Bone marrow (tissue), 2 donors: ENCODE data around the gene PSPN.
A peak's percentile ranks its signal among the peaks of the same experiment; 100 is the strongest.

Experiments
- DNase-seq, 2 donors: peaks; one replicate each; lab custom pipeline; 2025; lab: John Stamatoyannopoulos, UW

The PSPN gene, protein sequence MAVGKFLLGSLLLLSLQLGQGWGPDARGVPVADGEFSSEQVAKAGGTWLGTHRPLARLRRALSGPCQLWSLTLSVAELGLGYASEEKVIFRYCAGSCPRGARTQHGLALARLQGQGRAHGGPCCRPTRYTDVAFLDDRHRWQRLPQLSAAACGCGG

DNA sequence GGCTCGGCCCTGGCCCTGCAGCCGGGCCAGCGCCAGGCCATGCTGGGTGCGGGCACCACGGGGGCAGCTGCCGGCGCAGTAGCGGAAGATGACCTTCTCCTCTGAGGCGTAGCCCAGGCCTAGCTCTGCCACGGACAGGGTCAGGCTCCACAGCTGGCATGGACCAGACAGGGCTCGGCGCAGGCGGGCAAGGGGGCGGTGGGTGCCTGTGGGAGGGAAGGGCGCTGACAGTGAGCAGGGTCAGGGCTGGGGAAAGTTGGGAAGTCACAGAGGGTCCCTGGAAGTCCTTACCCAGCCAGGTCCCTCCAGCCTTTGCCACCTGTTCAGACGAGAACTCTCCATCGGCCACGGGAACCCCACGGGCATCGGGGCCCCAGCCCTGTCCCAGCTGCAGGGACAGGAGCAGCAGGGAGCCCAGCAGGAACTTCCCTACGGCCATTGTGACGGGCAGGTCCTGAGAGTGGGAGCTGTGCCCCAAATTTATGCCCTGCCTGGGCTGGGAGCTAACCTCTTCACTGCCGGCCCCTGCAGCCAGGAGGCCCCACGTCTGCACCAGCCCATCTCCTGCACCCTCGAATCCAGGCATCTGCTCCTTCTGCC, at the start of gene PSPN:
TSS of gene PSPN (minus strand) at position 523 of the 600 bp plus-strand sequence. CDS start at position 439, 84 bp downstream.
- no peak for DNase-seq

DNA sequence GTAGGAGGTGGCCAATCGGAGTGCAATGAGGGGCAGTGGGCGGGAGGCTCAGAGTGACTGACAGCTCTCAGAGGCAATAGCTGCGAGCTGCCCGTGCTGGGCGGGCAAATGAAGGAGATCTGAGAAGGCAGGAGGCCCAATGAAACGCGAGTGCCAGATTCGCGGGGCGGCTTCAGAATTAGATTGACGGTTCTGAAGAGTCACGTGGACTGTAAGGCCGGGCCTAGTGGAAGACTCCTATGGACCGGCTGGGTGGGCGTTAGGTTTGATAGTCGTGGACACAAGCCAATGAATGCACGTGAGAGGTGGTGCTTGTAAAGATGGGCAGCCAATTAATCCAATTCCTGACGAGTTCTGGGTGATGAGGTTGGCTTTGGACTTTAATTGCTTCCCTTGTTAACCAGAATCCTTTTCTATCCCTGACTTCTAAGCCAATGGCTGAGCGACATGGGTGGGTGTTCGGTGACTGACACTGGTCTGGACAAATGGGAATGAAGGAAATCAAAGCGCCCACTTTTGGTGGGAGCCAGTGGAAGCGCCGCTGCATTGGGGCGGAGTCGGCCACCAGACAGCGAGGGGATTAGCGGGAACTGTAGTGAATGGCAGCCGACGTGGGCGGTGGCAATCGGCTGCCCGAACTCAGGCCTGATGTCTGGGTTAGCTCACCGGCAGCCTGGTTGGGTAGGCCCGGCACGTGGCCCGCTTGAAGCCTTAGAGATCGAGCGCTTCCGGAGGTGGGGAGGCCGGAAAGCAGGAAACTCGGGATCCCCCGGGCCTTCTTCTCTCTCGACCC, 49.4 kb upstream of the PSPN start:
- peak; percentile 97 to 100 for DNase-seq

DNA sequence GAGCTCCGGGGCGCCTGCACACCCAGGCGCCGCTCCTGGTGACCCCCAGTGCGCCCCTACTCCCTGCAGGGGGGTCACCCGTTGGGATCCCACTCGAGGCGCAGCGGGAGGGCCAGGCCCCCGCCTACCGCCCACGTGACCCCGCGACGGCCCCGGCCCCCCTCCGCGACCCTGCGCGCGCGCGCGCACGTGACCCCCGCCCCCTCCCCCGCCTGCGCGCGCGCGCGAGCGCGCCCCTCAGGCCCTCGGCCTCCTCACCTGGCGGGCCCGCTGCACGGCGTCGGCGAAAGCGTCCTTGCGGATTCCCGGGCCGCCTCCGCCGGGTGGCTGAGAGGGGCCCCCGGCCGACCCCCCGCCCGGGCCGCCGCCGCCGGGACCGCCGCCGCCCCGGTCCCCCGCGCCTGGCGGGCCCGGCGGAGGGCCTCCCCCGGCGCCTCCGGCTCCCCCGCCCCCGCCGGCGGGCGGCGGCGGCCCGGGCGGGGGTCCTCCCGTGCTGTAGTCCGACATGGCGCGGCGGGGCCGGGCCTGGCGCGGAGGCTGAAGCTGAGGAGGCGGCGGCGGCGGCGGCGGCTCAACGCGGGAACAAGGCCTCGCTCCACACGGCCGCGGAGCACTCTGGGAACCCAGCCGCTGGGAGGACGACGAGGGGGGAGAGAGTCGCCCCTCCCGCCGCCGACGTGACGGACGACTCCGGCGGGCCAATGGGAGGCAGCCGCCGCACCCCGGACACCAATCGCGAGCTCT, 48.6 kb upstream of the PSPN start, which contains the start of gene KHSRP:
TSS of gene KHSRP (minus strand) at position 617 of the 744 bp plus-strand sequence. CDS start at position 507, 110 bp downstream.
- peak in 1 of 2 donors; percentile 97 for DNase-seq

DNA sequence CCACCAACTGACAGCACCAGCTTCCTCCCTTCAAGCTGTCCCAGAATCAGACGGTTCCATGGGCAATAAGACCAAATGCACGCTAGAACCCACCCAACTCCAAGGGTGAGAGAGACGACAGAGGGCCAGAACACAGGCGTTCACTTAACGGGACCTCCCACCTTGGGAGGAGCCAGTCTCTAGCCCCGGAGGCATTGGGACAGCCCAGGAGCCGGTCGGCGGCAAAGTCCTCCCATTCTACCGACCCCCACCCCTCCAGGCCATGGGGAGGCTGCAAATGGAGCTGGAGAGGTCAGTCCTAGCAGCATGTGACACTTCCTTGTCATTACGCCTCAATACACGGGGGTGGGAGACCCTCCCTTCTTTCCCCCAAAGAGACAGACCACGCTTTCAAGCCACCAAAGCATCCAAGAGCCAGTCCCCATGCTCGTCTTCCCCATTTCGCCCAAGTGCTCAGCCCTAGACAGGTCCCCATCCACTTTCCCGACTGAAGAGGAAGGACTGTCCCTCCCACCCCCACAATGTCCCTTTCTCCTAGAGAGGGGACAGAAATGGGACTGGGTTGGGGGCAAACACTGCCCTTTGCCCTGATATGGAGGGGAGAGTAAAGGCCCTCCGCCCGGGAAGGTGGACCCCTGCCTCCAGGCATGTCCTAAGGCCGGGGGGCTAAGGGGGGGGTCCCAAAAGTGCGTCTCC, 47.9 kb upstream of the PSPN start:
- DNase-seq, result no peak

DNA sequence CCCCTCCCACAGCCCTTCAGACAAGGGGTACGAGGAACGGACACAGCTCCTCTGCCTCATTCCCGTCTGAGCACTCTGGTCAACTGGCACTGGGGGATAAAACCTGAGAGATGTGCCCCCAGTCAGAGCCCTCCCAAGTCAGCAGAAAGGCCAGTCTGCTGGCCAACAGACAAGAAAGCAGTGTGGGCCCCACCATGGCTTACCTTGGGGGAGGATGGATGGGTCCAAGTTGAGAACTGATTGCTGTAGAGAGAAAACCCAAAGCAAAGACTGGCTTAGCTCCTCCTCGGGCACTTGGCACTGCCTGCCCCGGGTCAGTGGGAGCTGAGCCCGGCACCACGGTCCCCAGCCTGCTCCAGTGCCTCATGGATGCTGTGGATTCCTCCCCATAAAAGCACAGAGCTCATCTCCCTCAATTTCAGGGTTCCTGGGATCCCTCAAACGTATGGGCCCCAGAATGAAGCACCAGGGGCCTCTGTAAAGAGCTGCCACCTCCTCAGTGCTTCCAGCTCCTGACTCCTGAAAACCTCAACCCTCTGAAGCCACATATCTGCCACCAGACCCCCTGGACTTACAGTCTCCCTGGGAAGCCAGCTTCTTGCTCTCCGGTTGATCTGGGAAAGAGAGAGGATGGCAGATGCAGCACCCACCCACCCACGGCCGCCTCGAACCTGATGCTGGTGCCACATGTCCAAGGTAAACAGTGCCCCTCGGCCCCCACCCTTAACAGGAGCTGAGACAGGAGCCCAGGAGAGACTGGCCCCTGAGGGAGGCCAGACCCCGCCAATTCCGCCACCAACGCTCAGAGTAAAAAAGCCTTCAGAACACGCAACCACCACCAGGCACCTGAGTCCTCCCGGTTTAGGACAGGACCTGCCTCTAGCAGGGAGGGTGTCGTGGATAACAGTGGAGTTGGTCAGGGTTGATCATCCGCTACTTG, 45.6 kb upstream of the PSPN start:
- no peak for DNase-seq

DNA sequence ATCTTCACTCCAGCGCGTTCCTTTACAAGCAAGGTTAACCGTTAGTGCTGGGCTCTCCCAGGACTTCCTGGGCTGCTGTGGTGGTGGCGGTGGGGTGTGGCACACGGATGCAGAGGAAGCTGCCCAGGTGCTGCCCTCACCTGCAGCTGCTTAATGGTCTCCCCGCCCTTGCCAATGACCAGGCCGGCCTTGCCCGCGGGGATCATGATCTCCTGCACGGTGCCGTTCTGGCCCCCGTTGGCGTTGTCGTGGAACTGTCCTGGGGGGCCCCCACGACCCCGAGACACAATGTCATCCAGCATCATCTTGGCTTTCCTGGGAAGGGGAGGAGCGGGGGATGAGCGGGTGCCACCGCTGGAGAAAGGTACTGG, 42.8 kb upstream of the PSPN start:
- no peak for DNase-seq

DNA sequence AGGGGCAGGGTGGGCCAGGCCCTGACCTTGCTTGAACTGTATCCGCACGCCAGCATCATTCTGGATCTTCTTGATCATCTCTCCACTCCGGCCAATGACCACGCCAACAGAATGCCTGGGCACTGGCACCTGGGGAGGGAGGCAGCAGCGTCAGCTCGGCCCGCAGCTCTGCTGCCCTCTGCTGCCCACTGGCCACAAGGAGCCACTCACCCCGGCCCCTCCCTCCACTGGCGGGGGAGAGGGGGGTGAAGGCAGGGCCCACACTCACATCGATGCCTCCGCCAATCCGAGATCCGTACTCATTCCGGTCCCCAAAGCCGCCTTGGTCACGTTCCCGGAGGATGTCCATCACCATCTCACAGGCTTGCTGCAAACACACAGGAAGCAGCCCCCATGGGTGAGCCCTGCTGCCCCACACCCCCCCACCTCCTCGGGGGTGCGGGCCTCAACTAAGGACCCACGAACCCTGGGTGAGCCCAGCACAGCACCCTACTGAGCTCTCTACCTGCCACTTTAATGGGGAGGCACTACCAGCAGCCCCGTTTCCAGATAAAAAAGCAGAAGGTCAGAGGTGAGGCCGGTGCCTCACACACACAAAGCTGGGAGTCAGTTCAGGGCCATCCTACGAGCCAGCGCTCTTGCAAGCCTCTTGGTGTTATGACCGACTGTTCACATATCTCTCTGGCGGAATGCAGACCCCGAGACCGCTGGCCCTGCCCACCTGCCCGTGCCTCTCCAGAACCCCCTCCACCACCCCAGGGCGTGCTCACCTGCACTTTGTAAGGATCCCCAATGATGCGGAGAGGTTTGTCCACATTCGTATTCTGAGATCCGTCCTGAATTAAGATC, 42.2 kb upstream of the PSPN start:
- no peak for DNase-seq

DNA sequence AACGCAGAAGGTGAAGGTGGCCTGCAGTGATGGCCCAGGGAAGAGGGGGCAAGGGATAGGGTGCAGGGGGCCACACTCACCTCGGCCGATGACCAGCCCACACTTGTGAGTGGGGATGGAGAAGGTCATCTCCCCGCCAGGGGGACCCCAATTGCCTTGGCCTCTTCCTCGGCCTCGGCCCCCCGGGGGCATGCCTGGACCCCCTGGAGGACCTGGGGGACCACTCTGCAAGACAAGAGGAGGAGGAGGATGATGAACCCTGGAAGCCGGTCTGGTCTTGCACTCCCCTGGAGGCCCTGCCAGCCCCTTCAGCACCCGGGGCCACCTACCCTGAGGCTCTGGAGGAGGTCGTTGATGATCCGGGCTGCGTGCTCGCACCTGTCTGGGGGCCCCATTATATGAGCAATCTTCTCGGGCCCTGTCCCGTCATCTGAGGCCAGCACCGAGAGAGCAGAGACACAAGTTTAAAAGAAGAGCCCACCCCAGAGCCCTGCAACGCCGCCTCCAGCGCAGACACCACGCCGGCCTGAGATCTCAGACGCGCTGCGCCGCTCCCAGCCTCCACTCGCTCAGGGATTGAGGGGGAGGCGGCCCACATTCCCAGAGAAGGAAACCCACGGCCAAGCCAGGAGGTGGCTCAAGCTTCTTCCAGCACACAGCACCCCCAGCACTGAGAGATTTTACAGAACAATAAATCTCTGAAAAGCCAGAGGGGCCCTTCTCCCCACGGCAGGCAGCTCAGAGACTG, 41.1 kb upstream of the PSPN start:
- DNase-seq, result no peak

DNA sequence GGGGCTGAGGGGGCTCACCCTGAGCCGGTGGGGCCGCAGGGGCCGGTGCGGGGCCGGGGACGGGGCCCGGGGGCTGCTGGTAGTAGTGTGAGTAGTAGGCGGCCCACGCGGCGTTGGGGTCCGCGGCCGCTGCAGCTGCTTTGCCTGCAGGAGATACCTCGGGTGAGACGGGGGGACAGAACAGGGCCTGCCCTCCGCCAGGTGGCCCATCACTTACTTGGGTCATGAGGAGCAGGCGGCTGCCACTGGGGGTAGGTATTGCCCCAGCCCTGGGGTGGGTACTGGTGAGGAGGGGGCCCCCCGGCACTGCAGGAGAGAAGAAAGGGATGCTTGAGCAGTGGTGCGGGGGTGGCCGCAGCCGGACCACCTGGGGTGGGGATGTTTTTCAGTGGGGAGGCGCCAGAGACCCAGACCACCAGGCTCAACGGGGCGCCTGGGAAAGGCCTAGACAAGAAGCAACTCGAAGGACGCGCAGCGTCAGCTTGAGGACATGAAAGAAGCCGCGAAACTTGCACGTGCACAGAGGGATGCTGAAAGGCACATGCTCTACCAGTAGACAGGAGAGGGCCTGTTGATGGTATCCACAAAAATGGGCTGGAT, 40.0 kb upstream of the PSPN start:
- no peak for DNase-seq

DNA sequence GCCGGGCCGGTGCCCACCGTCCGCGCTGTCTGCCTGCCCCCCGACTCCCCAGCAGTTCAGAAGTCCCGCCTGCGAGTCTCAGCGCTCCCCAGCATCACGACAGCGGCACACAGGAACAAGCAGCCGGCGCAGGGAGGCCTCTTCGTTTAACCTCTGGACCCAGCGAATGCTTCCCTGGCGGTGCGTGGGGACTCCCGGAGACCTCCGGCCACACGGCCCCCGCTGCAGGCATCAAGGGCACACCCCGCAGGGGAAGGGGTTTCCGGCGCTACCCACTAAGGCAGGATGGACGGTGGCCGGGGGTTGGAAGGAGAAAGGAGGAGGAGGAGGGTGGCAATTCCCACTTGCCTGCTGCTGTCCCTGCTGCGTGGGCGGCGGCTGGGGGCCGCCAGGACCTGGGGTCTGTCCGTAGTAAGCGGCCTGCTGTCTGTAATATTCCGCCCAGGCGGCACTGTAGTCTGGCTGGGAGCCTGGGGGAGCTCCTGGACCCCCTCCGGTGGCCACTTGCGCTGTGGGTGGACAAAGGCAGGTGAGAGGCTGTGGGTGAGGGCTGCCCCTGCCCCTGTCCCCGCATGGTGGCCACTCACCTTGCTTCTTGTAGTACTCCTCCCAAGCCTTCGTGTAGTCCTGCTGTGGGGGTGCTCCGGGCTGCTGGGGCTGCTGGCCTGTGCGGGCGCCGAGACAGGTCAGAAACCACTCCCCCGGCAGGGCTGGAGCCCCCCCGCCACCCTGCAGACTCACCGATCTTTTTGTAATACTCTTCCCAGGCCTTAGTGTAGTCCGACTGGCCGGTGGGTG, 39.3 kb upstream of the PSPN start:
- DNase-seq, result no peak

DNA sequence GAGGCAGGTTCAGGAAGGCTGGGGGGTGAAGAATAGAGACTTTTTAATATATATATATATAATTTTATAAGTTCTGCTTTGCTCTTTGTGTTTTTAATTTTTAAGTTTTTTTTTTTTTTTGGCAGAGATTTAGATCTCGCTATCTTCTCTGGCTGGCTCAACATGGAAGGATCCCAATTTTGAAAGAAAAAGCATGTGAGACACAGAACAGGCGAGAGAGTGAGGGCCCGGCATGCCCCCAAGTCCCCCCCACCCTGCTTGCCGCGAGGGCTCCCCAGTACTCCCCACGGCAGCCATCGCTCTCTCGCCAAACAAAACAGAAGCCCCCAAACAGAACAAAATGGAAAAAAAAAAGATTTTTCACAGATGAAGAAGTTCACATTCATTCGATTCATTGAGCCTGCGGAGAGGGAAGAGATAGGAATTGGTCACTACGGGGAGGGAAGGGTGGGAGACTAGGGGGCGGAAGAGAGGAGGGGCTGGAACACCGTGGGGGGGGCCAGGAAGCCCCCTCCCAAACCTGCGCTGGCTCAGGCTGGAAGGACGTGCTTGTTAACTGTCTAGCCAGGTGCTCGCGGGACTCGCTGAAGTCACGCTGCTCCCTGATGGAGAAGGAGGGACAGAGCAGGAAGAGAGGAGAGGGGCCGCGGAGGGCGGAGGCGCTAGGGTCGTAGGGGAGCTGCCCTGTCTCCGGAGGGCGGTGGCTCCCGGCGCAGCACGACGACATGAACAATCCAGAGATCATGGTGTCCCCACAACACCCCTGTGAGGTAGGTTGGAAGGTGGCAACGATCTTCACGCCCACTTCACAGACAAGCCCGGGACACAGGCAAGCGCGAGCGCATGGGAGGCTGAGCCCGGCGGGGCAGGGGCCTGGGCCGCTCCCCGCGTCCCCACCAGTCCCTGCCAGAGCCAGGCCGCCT, 38.2 kb upstream of the PSPN start:
- DNase-seq, result no peak

DNA sequence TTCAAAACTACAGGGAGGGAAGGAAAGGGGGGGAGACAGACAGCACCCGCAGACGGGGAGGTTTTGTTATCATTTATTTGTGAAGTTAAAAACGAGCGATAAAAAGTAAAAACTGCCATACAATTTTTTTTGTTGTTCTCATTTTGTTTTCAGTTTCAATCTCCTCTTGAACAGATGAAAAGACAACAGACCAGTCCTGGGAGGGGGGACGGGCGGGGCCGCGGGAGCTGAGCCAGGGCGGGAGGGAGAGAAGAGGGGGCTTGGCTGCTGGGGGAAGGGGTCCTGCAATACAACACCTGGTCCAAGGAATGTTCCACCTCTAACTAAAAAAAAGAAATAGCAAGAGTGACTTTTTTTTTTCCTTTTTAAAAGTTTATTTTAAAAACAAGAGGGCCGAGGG, 37.6 kb upstream of the PSPN start:
- no peak for DNase-seq

DNA sequence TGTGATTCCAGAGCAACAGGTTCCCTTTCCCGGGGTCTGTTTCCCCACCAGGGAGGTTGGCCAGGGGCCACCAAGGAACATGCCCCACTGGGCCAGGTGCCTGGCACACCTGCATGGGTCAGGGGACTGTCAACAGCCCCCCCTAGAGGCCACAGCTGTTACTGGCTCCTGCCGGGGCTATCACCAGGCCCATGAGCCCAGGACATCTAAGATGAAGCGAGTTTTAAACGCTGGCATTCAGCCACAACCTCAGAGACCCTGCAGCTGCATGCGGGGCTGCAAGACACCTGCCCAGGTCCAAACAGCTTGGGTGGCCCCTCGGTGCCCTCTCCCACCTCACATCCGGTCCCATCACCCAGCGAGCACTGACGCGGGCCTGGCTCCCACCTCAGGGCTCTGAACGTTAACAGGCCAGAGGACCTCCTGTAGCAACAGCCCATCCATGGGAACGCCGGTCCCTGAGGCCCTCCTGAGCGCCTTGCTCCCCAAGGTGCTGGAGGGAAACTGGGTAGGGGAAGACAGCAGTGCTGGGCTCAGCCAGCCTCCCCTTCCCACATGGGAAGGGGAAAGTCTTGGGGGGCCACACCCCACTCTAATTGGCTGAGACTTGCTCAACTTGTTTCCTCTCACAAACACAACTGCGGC, 36.8 kb upstream of the PSPN start:
- DNase-seq, result no peak

DNA sequence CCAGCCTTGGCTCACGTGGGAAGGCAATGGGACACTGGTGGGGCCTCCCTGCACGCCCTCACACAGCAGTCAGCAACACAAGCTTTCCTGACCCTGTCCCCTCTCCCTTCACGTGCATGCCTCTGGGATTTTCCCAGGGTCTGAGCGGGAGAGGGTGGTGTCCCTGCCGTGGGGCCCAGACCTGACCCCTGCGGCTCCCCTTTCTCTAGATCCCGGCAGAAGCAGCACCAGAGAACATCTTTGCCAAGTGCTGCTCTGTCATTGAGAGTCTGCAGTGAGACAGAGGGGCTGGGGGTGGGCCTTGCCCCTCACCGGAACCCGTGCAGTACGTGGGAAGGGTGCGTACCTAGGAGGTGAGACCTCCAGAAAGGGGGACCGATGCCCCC, 36.3 kb upstream of the PSPN start:
- DNase-seq, result no peak

DNA sequence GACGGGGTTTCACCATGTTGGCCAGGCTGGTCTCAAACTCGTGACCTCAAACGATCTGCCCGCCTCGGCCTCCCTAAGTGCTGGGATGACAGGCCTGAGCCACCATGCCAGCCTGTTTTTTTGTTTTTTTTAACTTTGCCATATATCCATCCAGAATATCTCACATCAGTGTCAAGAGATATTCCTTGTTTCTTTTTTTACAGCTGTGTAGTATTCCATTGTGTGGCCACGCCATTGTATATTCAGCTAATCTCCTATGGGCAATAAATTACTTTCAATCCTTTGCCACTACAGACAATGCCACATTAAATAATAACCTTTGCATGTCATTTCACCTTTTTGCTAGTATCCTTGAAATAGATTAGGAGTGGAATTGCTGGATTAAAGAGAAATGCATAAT, 33.6 kb upstream of the PSPN start:
- DNase-seq, result no peak

DNA sequence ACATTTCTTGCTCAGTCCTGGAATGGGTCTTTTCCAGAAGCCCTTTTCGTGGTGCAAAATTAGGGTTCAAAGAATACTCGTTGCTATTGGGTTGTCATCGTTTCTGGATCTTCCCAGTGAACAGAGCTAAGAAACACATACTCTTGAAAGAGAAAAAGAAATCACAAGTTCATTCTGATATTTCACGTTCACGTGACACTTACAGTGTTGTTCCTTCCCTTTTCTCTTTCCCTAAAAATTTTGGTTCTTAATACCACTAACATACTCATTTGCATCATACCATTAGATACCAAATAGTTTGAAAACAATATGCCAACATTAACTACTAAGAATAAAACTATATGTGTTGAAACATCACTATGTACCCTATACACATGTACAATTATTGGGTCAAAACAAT, 30.7 kb upstream of the PSPN start:
- DNase-seq, result no peak
